OCI-LY7 (cell line): ENCODE measurements around the gene MYBPC3. TPM values are rescaled to one million over a fixed set of nuclear protein-coding genes. Genes with fewer than 3 reads are reported as not detected.

Source experiments
- BruUV-seq: library from RNA; stranded (reverse); fragments of 400-500 nt; replicated peaks from 2 replicates; lab custom pipeline; 2021; lab: Mats Ljungman, UMichigan
- CTCF ChIA-PET: fragments of 300-600 bp; sonication (Branson Sonifier 250); formaldehyde crosslinking; loops from one replicate; lab custom pipeline; 2022; ENCODE audit warnings: antibody characterized with exemption; ENCODE audit not compliant: unreplicated experiment; lab: Charles Lee
- POLR2A ChIA-PET: fragments of 300-600 bp; sonication (Branson Sonifier 250); formaldehyde crosslinking; loops from one replicate; lab custom pipeline; 2022; ENCODE audit warnings: antibody characterized with exemption; lab: Charles Lee
- DNase-seq: peaks from one replicate; pipeline ENCODE4 v3.0.0-alpha.2; 2015; ENCODE audit warnings: low spot score
- H2AFZ ChIP-seq: fragments of 200-600 bp; sonication (generic), shearing (Covaris generic); 2 replicates; pipeline ENCODE4 v1.6.1; 2014; ENCODE audit warnings: mild to moderate bottlenecking, antibody characterized with exemption, low read length, moderate library complexity
- H3K27ac ChIP-seq: fragments of 200-600 bp; sonication (generic); 2 replicates; pipeline ENCODE4 v1.5.1; 2014; ENCODE audit warnings: mixed run types, low read depth, mild to moderate bottlenecking, moderate library complexity, low read length, inconsistent platforms; ENCODE audit not compliant: poor library complexity, severe bottlenecking
- H3K36me3 ChIP-seq: fragments of 200-600 bp; sonication (generic); 2 replicates; pipeline ENCODE4 v1.6.1; 2014; ENCODE audit warnings: mild to moderate bottlenecking, antibody characterized with exemption, low read length, moderate library complexity, mixed read lengths; ENCODE audit not compliant: insufficient read depth
- H3K4me1 ChIP-seq: fragments of 200-600 bp; sonication (generic); 2 replicates; pipeline ENCODE4 v1.5.1; 2014; ENCODE audit warnings: mild to moderate bottlenecking, low read length; ENCODE audit not compliant: insufficient read depth, poor library complexity, severe bottlenecking
- H3K4me2 ChIP-seq: fragments of 200-600 bp; sonication (generic); 2 replicates; pipeline ENCODE4 v1.6.1; 2014; ENCODE audit warnings: mild to moderate bottlenecking, low read length
- H3K4me3 ChIP-seq: fragments of 200-600 bp; sonication (generic); 2 replicates; pipeline ENCODE4 v1.5.1; 2014; ENCODE audit warnings: mild to moderate bottlenecking, low read depth, low read length; ENCODE audit not compliant: poor library complexity, severe bottlenecking
- H3K79me2 ChIP-seq: fragments of 200-600 bp; sonication (generic); 2 replicates; pipeline ENCODE4 v1.6.1; 2016; ENCODE audit warnings: low read depth, mild to moderate bottlenecking, low read length, moderate library complexity, mixed read lengths; ENCODE audit not compliant: insufficient read depth
- H3K9me2 ChIP-seq: fragments of 200-600 bp; sonication (generic); 2 replicates; pipeline ENCODE4 v1.6.1; 2016; ENCODE audit warnings: mild to moderate bottlenecking, low read length, mixed read lengths; ENCODE audit not compliant: insufficient read depth
- H3K9me3 ChIP-seq: fragments of 200-600 bp; sonication (generic); 2 replicates; pipeline ENCODE4 v1.6.1; 2014; ENCODE audit warnings: mild to moderate bottlenecking, mixed run types, low read length, mixed read lengths
- H4K20me1 ChIP-seq: fragments of 200-600 bp; sonication (generic); 2 replicates; pipeline ENCODE4 v1.6.1; 2014; ENCODE audit warnings: mild to moderate bottlenecking, antibody characterized with exemption, low read length, moderate library complexity, mixed read lengths; ENCODE audit not compliant: insufficient read depth
- EZH2phosphoT487 ChIP-seq: fragments of 200-600 bp; sonication (generic); IDR thresholded peaks from 2 replicates; pipeline ENCODE4 v1.6.1; 2018; ENCODE audit warnings: low read depth, borderline replicate concordance, mild to moderate bottlenecking, mixed run types, antibody characterized with exemption, low read length, moderate library complexity, mixed read lengths
- intact Hi-C: fragments of 100-400 bp; cut with micrococcal nuclease; formaldehyde crosslinking; loops from one replicate; pipeline ENCODE4 v1.10.0; 2022; ENCODE audit not compliant: unreplicated experiment
- total RNA-seq, 2 experiments: library from RNA; depleted of rRNA in 1 of 2; stranded (reverse); fragments of >200 nt in 1 of 2; shearing (Covaris generic) in 1 of 2; gene quantifications; 2 replicates each; pipeline ENCODE4 v1.2.3, GENCODE V29; 2014 to 2022
- TF ChIP-seq, protein P1 (sequence below): fragments of 200-600 bp; sonication (generic); conservative IDR thresholded peaks from 2 replicates; pipeline ENCODE4 v1.5.1; 2014; ENCODE audit warnings: mild to moderate bottlenecking, antibody characterized with exemption, low read length, moderate library complexity, mixed read lengths

Gene MYBPC3
- total RNA-seq, 2 experiments from 2014 or later = 0.25 to 0.29 TPM

- Histone ChIP-seq H3K4me2 (peak within 1 kb of the TSS; percentile 85), H3K9me2 (no peaks in the 10 kb centered on the region), H3K79me2 (peaks cover 24% of the 10 kb centered on the region), H3K36me3 (peaks cover 22% of the 10 kb centered on the region), H2AFZ (peak within 1 kb of the TSS; percentile 26; the same call in 1 of the 2 replicates), H4K20me1 (no peaks in the 10 kb centered on the region), H3K27ac (peak within 1 kb of the TSS; percentile 67), H3K9me3 (no peaks in the 10 kb centered on the region), H3K4me1 (peaks cover 46% of the 10 kb centered on the region), H3K4me3 (peak within 1 kb of the TSS; percentile 79)
- intact Hi-C loops = loop anchor here (1.0 to 10.0 kb wide), 3 partner anchors 22 to 77 kb away; partner anchors contain the start of gene SLC39A13
- POLR2A ChIA-PET = interaction anchor here (0.5 to 1.6 kb wide), 11 partner anchors 10 to 222 kb away, joined by 3 to 19 read pairs (median 7); no protein-coding TSS in a partner anchor
- DNase-seq = peak; percentile 91
- CTCF ChIA-PET = interaction anchor here (0.6 to 0.9 kb wide), 3 partner anchors 15 to 158 kb away, joined by 3 to 4 read pairs (median 3); no protein-coding TSS in a partner anchor
- TF ChIP-seq, protein P1, sequence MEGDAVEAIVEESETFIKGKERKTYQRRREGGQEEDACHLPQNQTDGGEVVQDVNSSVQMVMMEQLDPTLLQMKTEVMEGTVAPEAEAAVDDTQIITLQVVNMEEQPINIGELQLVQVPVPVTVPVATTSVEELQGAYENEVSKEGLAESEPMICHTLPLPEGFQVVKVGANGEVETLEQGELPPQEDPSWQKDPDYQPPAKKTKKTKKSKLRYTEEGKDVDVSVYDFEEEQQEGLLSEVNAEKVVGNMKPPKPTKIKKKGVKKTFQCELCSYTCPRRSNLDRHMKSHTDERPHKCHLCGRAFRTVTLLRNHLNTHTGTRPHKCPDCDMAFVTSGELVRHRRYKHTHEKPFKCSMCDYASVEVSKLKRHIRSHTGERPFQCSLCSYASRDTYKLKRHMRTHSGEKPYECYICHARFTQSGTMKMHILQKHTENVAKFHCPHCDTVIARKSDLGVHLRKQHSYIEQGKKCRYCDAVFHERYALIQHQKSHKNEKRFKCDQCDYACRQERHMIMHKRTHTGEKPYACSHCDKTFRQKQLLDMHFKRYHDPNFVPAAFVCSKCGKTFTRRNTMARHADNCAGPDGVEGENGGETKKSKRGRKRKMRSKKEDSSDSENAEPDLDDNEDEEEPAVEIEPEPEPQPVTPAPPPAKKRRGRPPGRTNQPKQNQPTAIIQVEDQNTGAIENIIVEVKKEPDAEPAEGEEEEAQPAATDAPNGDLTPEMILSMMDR = no peak
- TF ChIP-seq EZH2phosphoT487 = no peak
- BruUV-seq = no TSS peak
Observed at GRCh38 chr11:47378010-47378835, 25.7 kb upstream of the MYBPC3 start, which contains the start of gene SPI1. SPI1 (minus strand) TSS chr11:47378547; CDS start chr11:47378353, 194 bp downstream.

DNA sequence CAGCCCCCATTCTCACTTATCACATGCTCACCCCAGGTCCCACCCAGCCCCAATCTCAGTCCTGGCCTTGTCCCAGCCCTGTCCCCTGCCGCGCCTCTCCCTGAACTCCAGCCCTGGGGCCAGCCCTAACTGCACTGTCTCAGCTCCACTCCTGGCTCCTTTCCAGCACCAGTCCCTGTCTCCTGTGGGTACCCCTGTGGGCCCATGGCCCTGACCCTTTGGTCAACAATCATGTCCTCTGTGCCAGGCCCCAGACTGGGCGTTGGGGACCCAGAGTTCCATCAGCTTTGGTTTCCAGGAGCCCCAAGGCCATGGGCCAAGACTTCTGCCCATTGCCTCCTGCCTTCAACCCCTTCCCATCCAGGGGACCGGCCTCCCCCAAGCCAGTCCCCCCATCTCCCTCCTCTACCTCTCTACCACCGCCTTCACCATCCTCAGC lies 25.1 kb upstream of the MYBPC3 start:
- no TSS peak for BruUV-seq
- H3K4me1 ChIP-seq = peaks cover 46% of the 10 kb centered on the region

More for the DNA sequence above, 25.1 kb upstream of the MYBPC3 start:
- Histone ChIP-seq H2AFZ (no peak overlapping the region), H3K9me2 (no peaks in the 10 kb centered on the region), H3K27ac (peak overlapping the region; percentile 67), H3K36me3 (peaks cover 26% of the 10 kb centered on the region), H3K4me2 (peak overlapping the region; percentile 85), H3K4me3 (peak overlapping the region; percentile 79), H3K79me2 (peaks cover 24% of the 10 kb centered on the region), H4K20me1 (no peaks in the 10 kb centered on the region), H3K9me3 (no peaks in the 10 kb centered on the region)
- intact Hi-C loops = loop anchor here (1.0 to 10.0 kb wide), 3 partner anchors 23 to 77 kb away; partner anchors contain the start of gene SLC39A13
- CTCF ChIA-PET = interaction anchor here (1.1 to 2.1 kb wide), 2 partner anchors 15 to 30 kb away, joined by 3 to 7 read pairs; no protein-coding TSS in a partner anchor
- POLR2A ChIA-PET = interaction anchor here (0.6 to 1.6 kb wide), 4 partner anchors 10 to 30 kb away, joined by 3 to 19 read pairs (median 8); no protein-coding TSS in a partner anchor
- no peak for TF ChIP-seq EZH2phosphoT487
- TF ChIP-seq, protein P1 = no peak
- no peak for DNase-seq
